ENCODE results near the gene KCNH2. TPM values are rescaled to one million over a fixed set of nuclear protein-coding genes. Genes with fewer than 3 reads are reported as not detected.
"Not testable (repeated sequence)": the region's sequence is repeated elsewhere in the genome, so short reads cannot be mapped to it uniquely, and the experiment has no call there.

Gene KCNH2
- total RNA-seq, 2 donors from 2014 or later, result 0.92 to 10.4 TPM

DNA sequence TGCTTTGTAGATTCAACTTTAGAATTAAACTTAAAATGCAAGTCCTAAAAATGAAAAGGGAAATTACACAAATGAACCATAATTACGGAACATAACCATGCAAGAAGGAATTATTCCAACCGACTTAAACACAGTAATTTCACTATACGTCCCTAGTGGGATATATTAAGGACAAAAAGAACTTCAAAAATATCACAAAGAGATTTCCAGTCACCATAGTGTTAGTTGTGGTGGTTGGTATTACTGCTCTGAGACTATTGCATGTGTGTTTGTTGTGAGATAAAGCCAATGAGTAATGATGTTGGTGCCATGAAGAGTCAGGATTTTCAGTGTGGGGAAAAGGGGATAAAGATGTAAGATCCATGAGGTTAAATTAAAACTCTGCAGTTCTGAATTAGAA, 49.6 kb downstream of the KCNH2 start:
- ATAC-seq, result no peak
- no peak for DNase-seq
- intact Hi-C loops (cut with DNase I, micrococcal nuclease), result no loop called here

DNA sequence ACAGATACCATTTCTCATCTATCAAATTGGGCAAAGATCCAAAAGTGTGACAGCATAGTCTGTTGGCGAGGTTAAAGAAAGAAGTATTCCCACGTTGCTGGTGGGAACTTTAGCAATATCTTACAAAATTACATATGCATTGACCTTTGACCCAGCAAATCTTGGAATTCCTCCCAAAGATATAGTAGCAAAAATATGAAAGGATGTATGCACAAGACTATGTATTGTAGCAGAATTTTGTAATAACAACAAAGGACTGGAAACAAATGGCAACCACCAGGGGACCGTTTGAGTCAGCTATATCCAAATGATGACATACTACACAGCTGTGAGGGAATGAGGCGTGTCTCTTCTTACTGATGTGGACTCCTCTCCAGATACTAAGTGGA, 50.2 kb downstream of the KCNH2 start:
- no peak for DNase-seq
- ATAC-seq, result no peak
- intact Hi-C loops (cut with DNase I, micrococcal nuclease), result no loop called here

DNA sequence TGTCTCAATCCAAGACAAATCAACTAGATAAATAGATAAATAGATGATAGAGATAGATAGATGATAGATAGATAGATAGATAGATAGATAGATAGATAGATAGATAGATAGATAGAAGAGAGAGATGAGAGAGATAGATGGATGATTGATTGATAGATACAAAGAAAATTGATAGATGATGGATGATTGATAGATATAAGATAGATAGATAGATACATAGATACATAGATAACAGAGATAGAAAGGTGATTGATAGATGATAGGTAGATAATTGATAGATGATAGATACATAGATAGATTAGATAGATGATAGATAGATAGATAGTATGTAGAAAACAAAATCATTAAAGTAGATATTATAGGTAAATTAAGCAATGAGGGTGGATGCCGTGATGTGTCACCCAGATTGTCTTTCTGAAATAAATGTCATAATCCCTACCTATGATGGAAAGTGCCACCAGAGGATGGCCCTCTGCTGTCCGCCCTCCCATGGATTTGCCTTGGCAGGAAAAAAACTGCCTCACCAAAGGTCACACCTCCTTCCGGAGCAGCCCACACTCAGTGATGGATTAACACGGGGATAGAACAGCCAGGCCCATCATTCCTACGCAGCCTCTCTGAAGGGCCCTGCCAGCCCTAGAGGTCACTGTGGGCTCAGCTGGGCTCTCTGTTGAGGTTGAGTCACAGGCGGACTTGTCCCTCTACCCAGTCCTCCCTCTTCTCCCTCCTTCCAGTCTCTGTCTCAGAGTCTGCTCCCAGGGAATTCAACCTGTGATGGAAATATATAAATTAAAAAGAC, 50.8 kb downstream of the KCNH2 start:
- ATAC-seq, result no peak
- intact Hi-C loops (cut with DNase I, micrococcal nuclease), result no loop called here

DNA sequence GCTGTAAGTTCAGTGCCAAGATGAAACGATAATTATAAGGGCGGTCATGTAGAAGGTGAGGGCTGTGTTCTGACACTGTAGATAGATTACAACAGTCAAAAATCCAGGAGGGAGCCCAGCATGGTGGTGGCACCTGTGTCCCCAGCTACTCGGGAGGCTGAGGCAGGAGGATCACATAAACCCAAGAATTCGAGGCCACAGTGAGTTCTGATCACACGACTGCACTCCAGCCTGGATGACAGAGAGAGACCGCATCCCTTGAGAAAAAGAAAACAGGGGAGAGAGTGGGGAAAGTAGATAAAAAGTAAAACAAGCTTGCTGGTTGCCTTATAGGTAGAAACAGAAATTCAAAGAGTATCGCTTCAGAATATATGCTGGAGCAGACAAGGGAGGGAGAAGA, 52.1 kb downstream of the KCNH2 start:
- no peak for ATAC-seq
- no peak for DNase-seq
- intact Hi-C loops (cut with DNase I, micrococcal nuclease), result no loop called here

More for the DNA sequence above, 50.8 kb downstream of the KCNH2 start:
- no peak for DNase-seq

DNA sequence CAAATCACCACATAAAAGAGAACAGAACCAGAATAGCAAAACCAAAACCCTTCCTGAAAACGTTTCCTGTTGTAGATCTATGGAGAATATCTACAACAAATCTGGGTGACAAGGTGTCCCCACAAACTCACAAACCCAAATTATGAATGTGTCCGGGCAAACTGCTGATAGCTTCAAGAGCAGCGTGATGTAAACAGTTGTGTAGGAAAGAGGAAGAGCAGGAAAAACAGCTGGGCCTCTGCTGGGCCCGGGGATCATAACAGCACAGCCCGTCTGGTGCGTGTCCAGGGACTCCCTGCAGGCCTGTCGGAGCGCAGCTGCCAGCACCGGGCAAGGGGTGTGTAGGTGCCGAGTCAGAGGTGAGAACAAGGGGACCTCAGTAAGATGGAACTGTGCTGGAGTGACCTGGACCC, 53.7 kb downstream of the KCNH2 start:
- DNase-seq, result no peak
- intact Hi-C loops (cut with DNase I, micrococcal nuclease), result no loop called here
- ATAC-seq, result peak; percentile 72

DNA sequence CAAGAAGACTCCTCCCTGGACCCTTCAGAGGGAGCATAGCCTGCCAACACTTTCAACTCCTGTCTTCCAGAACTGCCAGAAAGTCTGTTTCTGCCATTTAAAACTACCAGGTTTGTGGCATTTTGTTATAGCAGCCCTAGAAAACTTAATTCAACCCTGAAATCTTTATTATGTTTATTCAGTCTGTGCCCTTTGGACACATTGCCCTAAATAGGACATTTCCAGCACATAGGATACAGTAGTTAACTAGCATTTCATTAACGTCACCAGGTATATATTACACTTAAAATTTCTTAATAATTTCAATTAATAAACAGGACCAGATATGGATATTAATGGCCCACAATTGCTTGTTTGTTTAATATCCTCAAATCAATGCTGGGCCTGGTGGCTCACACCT, 54.3 kb downstream of the KCNH2 start:
- no peak for DNase-seq
- ATAC-seq, result peak; percentile 87
- intact Hi-C loops (cut with DNase I, micrococcal nuclease), result no loop called here

DNA sequence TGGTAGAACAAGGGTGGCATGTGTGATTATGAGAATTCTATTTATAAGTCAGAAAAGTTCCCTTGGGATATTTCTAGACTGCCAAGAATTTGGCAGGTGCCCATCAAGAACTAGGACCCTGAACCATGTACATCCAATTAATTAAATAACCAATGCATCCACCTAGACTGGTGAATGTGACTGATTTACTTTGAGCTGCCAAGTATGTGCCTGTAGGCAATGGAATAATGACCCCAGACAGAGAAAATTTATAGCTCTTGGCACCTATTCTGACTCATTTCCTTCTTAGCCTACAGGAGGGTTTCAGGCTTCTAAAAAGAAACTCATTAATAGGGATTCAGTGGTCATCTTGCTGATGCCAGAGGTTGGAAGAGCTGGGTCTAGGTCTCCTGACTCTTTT, 54.9 kb downstream of the KCNH2 start:
- DNase-seq (no peak), ATAC-seq (peak; percentile 58)
- intact Hi-C loops (cut with DNase I, micrococcal nuclease), result no loop called here

DNA sequence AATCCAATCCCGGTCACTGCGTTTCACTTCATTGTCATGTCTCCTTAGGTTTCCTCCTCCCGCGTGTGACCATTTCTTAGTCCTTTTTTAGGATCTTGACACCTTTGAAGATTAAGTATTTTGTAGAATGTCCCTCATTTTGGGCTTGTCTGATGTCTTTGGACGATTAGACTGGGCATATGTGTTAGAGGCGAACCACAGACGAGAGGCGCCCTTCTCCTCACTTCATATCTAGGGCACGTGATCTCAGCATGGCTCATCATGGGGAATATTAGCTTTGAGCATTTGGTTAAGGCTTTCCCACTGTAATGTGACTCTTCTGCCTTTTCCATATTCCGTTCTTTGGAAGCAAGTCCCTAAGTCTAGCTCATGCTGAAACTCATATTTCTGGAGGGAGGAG, 59.0 kb downstream of the KCNH2 start:
- ATAC-seq, result no peak
- intact Hi-C loops (cut with DNase I, micrococcal nuclease), result no loop called here
- no peak for DNase-seq

DNA sequence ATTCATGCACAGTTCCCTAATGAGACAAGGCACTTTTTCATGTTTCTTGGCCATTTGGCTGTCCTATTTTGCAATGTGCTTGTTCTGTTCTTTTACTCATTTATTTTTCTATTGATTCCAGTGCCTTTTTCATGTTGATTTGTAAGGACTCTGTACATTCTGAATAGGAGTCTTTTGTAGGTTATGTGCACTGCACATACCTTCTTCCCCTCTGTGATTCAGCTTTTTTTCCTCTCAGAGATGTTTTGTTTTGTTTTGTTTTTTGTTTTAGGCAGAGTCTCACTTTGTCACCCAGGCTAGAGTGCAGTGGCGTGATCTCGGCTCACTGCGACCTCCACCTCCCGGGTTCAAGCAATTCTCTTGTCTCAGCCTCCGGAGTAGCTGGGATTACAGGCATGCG, 59.7 kb downstream of the KCNH2 start:
- no peak for DNase-seq
- ATAC-seq, result no peak
- intact Hi-C loops (cut with DNase I, micrococcal nuclease), result no loop called here

DNA sequence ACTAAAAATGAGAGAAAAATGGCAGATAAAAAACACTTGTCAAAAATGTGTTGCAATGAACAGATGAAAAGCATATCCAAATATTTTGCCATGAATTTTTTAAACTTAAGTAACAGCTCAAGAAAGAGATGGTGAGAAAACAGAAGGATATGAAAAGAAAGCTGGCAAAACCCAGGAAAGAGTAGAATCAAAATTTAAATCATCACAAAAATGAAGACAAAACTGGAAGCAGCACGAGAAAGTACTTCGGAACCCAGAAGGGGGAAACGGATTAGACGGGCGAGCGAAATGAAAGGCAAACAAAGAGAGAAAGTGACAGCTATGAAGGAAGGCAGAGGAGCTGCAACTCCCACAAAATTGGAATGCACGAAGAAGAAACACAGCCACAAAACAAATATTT, 60.2 kb downstream of the KCNH2 start:
- ATAC-seq (no peak), DNase-seq (no peak)
- intact Hi-C loops (cut with DNase I, micrococcal nuclease), result no loop called here

DNA sequence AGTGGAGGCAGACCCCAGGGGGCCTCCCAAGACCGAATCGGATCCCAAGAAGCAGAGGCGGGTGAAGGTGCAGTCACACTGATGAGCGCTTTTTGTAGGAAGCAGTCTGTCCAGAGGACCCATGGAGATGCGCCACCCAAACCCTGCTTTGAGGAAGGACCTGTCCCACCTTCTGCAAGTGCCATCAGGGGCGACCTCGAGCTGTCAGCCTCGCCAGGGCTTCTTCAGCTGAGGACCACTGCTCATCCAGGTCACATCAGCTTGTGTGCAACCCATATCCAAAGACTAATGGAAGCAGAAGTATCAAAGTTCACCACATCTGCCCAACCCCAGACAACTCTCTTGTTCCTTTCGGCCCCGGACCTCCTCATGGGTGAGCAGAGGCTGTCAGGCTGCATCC, 61.5 kb downstream of the KCNH2 start:
- ATAC-seq (no peak), DNase-seq (no peak)
- intact Hi-C loops (cut with DNase I, micrococcal nuclease), result no loop called here

DNA sequence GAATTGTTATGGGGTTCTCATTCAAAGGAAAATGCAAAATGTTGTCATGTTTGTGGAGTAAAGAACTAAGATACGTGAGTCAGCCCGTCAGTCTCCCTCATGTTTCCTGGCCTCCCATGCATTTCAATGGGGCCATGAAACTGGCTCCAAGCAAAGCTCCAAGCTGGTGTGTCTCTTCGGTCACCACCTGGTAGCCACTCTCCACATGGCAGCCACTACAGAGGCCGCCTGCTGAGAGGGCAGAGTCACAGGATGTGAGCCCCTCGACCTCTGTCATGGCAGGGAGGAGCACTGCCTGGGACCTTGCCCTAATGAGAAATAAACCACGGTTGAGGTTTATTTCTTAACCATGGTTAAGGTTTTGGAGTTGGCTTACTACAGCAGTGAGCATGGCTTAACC, 63.2 kb downstream of the KCNH2 start:
- ATAC-seq (no peak), DNase-seq (no peak)
- intact Hi-C loops (cut with DNase I, micrococcal nuclease), result no loop called here

DNA sequence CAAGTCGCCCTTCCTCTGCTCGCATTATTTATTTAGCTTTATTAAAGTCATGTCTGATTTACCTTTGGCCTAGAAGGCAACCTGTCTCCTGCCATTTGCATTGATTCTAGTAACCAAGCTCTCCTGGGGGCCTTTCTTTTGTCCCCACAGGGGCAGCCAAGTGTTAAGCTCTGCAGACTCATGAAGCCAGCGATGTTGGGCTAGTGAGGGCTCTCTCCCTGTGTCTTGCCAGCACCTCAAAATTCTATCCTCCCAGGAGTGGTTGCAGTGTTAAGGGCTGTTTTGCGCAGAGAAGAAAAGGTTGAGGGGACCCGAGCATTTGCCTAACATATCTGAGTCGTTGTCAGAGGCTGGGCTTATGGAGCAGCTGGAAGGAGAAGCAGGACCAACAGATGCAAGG, 63.9 kb downstream of the KCNH2 start:
- DNase-seq (no peak), ATAC-seq (no peak)
- intact Hi-C loops (cut with DNase I, micrococcal nuclease), result no loop called here

DNA sequence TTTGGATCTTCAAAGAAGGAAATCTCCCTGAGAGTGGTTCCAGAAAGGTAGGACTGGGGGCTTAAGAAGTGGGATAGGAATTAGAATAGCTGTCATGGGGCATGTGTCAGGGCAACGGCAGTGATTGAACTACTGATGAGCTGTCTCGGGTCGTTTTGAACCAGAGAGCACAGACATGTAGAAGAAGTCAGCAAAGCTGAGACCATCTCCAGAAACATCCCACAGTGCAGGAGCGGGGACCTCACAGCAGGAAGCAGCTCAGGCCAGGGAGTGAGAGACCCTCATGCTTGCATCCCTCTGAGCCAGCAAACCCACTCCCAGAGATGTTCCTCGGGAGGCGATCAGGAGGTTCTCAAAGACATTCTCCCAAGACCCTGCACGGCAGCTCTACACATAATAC, 65.7 kb downstream of the KCNH2 start:
- no peak for ATAC-seq
- no peak for DNase-seq
- intact Hi-C loops (cut with DNase I, micrococcal nuclease), result no loop called here

DNA sequence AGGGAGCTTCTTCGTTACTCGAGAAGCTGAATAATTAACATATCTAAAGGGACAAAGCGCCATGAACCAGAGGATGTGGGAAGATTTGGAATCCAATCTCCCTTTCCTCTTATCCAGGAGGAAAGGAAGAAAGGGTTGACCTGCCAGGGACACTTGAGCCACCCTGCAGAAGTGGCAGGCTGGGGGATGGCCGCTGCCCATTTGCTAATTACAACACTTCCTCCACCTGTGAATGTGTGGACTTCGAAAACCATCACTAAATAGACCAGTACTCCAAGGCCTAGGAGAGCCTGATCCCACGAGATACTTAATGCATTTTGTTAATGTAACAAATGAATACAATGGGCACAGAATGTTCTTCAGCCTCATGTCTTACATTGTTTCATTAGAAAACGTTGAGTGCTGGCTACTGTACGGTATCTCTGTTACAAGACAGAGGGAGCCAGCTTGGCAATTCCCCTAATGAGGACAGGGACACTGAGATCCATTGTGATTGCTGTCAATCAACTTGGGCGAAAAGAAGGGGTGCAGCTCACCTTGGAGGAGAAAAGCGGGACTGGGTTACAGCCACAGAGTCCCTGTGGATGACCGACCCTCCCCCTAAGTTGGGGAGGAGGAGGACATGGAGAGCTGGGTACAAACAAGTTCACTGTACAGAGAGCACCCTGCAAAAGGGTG, 66.4 kb downstream of the KCNH2 start:
- intact Hi-C loops (cut with DNase I, micrococcal nuclease), result no loop called here
- DNase-seq, result no peak
- no peak for ATAC-seq

DNA sequence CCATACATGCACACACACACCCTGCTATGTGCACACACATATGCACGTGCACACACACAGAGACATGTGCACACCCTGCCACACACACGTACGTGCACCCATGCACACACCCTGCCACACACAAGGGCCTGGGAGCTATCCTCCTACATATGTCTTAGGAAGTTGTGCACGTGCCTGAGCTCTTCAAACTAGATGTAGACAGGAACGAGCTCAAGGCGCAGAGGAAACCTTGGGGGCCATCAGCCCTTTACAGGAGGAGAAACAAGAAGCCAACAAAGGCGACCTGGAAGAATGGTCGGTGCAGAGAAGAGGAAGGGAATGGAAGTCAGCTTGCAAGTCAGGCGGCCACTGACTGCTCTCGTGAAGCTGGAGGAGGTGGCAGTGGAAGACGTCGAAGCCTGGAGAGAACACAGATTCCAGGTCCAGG, 67.1 kb downstream of the KCNH2 start:
- DNase-seq (no peak), ATAC-seq (no peak)
- intact Hi-C loops (cut with DNase I, micrococcal nuclease), result no loop called here

DNA sequence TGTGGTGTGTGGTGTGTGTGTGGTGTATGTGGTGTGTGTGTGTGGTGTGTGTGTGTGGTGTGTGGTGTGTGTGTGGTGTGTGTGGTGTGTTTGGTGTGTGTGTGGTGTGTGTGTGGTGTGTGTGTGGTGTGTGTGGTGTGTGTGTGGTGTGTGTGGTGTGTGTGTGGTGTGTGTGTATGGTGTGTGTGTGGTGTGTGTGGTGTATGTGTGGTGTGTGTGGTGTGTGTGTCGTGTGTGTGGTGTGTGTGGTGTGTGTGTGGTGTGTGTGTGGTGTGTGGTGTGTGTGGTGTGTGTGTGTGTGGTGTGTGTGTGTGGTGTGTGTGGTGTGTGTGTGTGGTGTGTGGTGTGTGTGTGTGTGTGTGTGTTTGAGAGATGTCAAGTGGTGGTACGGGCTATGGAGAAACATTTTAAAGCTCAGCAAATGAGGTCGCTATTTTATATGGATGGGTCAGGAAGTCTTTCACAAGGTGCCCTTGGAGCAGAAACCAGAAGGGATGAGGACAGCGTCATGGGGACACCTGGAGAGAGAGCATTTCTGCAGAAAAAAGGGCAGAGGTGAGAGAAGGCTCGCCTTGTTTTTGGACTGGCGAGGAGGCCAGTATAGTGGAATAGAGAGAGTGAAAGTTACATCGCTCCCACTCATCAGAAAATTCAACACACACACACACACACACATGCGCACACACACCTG, 67.7 kb downstream of the KCNH2 start:
- intact Hi-C loops (cut with DNase I, micrococcal nuclease); ATAC-seq; DNase-seq: not testable (repeated sequence)

DNA sequence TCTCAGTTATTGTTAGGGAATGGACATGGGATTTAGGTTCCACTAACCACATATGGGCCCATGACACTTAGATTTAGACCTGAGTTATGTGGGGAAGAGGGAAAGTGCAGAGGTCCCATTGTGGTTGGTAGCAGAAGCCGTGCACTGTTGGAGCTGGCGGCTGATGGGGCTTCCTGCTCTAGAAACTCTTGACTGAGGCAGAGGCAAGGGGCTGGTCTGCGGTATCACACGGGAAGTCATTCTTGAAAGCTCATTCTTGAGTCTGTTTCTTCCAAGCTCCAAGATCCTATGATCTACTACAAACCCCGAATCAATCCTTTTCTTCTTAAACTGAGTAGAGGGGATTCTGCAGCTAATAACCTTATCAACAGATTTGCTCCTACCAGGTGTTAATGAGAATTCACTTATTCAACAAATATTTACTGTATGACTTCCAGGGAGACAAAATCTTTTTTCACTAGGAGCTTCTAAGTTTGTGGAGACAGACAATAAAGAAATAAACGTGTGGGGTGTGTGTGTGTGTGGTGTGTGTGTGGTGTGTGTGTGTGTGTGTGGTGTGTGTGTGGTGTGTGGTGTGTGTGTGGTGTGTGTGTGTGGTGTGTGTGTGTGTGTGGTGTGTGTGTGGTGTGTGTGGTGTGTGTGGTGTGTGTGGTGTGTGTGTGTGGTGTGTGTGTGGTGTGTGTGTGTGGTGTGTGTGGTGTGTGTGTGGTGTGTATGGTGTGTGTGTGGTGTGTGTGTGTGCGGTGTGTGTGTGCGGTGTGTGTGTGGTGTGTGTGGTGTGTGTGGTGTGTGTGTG, 68.7 kb downstream of the KCNH2 start:
- no peak for ATAC-seq
- DNase-seq, result no peak
- intact Hi-C loops (cut with DNase I, micrococcal nuclease), result no loop called here

DNA sequence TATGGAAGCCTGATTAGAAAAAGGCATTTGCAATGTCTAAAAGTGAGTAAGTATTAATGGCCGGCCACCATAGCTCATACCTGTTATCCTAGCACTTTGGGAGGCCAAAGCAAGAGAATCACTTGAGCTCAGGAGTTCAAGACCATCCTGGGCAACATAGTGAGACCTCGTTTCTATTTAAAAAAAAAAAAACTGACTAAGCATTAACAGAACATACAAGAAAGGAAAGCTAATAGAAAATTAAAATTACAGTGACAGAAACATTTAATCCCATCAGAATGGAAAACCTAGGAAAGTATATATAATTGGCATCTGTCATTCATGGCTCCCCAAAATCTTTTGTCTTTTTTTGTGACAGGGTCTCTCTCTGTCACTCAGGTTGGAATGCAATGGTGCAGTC, 69.9 kb downstream of the KCNH2 start:
- no peak for DNase-seq
- ATAC-seq, result no peak
- intact Hi-C loops (cut with DNase I, micrococcal nuclease), result no loop called here

All from left colon (tissue), 2 donors.